Measurements from ENCODE around the gene PHACTR4.
"Not testable (repeated sequence)": the region's sequence is repeated elsewhere in the genome, so short reads cannot be mapped to it uniquely, and the experiment has no call there.

Gene PHACTR4

GRCh38 chr1:28369371-28370238 is at the start of gene PHACTR4:
Gene PHACTR4, plus strand, starts transcription at chr1:28369740. Its CDS starts 37,708 bp downstream, at chr1:28407448.
- DNase-seq (ENCODE audit: low read depth in 2 of 3, low spot score in 2 of 3) = peak; percentile 66 to 75 (median 69)

DNA sequence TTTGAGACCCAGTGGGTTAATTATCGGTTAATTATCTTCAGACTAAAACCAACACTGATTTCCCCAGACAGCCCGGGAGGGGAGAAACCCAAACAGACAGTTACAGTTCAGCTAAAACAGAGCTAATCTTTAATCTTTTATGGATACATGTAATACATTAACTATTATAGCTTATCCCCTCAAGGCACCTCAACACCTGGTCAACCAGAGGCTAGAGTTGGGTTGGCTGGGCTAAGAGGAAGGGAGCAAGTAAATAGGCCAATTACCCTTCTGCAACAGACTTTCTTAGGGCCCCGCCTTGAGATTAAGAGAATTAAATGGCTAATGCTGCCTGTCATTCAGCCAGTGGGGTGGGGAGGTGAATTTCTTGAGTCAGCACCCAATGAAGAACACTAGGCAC is 47.3 kb upstream of the PHACTR4 start:
- no peak for DNase-seq (ENCODE audit: low read depth in 2 of 3, low spot score in 2 of 3)

GRCh38 chr1:28323720-28324119 is 45.8 kb upstream of the PHACTR4 start:
- DNase-seq (ENCODE audit: low read depth in 2 of 3, low spot score in 2 of 3) = no peak

DNA sequence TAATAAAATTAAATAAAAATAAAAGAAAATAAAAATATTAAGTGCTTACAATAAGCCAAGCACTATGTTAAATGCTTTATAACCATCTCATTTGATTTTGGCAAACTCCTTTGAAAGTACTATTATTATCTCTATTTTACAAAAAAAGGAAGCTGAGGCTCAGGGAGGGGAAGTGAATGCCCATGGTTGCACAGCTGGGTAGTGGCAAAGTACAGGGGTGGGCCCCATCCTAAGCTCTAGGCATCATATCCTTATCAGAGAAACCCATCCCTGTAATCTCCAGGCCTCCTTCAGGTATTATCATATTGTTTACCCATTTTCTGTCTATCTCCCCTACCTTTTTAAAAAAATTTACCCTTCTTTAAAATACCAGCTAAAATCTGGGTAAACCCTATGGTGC is 43.0 kb upstream of the PHACTR4 start:
- no peak for DNase-seq (ENCODE audit: low read depth in 2 of 3, low spot score in 2 of 3)

- DNase-seq (ENCODE audit: low read depth in 2 of 3, low spot score in 2 of 3) = no peak
These were observed 42.6 kb upstream of the PHACTR4 start for GRCh38 chr1:28326984-28327383.

- DNase-seq (ENCODE audit: low read depth in 2 of 3, low spot score in 2 of 3) = not testable (repeated sequence)
These were observed 42.1 kb upstream of the PHACTR4 start for GRCh38 chr1:28327431-28327830.

- no peak for DNase-seq (ENCODE audit: low read depth in 2 of 3, low spot score in 2 of 3)
These were observed 41.3 kb upstream of the PHACTR4 start for GRCh38 chr1:28328228-28328648.

DNA sequence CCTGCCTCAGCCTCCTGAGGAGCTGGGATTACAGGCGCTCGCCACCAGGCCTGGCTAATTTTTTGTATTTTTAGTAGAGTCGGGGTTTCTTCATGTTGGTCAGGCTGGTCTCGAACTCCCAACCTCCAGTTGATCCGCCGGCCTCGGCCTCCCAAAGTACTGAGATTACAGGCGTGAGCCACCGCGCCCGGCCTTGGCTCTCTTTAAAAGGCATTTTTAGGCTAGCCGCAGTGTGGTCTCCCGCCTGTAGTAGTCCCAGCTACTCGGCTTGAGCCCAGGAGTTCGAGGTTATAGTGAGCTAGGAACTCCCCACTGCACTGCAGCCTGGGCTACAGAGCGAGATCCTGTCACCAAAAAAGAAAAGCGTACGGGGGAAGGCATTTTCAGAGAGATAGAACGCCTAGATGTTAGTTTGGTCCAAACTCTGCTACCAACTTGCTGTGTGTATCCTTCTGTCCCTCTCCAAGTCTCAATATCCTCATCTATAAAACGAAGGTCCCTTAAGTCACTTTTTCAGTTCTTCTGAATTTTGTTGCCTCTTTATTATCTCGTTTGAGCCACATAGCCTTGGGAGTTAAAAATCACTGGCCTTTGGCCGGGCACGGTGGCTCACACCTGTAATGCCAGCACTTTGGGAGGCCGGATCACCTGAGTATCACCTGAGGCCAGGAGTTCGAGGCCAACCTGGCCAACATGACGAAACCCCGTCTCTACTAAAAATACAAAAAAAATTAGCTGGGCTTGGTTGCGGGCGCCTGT is 40.0 kb upstream of the PHACTR4 start:
- DNase-seq (ENCODE audit: low read depth in 2 of 3, low spot score in 2 of 3) = peak in 2 of 3 experiments; percentile 14 to 24

DNA sequence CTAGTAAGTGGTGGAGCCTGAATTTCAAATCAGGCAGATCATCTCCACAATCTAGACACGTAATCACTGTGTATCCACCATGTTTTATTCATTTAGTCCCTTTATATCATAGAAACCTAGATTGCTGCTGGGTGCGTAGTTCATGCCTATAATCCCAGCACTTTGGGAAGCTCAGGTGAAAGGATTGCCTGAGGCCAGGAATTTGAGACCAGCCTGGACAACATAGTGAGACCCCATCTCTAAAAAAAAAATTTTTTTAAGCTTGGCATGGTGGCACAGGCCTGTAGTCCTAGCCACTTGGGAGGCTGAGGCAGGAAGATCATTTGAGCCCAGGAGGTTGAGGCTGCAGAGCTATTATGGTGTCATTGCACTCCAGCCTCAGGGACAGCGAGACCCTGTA is 30.6 kb upstream of the PHACTR4 start:
- DNase-seq (ENCODE audit: low read depth in 2 of 3, low spot score in 2 of 3) = no peak

- no peak for DNase-seq (ENCODE audit: low read depth in 2 of 3, low spot score in 2 of 3)
These were observed 30.0 kb upstream of the PHACTR4 start for GRCh38 chr1:28339551-28339950.

DNA sequence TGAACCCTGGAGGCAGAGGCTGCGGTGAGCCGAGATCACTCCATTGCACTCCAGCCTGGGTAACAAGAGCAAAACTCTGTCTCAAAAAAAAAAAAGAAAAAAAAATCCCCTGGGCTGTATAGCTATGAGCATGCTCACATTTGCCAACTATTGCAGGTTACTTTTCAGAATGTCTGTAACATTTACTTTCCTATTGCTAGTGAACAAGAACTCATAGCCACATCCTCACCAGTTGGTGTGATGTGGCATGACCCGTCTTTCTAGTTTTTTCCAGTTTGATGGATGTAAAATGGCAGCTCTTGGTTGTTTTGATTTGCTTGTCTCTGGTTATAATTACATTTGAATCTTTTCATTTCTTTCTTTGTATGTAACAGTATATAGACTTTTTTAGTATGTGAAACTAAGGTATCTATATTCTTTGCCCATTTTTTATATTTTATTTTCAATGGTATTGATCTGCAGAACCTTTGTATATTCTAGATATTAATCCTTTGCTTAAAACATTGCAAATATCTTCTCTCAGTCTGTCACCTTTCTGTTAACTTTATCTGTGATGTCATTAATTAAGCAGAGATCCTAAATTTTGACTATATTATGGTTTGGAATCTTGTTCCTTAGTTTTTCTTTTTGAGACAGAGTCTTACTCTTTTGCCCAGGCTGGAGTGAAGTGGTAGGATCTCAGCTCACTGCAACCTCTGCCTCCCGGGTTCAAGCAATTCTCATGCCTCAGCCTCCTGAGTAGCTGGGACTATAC is 29.1 kb upstream of the PHACTR4 start:
- no peak for DNase-seq (ENCODE audit: low read depth in 2 of 3, low spot score in 2 of 3)

DNA sequence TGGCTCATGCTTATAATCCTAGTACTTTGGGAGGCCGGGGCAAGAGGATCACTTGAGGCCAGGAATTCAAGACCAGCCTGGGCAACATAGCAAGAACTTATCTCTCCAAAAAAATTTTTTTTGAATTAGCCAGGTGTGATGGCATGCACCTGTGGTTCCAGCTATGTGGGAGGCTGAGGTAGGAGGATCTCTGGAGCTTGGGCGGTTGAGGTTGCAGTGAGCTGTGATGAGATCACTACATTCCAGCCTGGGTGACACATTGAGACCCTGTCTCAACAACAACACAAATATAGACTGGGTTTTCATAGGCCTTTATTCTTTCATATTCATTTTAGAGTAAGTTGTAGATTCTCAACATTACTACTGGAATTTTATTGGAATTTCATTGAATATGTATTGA is 27.9 kb upstream of the PHACTR4 start:
- no peak for DNase-seq (ENCODE audit: low read depth in 2 of 3, low spot score in 2 of 3)

DNA sequence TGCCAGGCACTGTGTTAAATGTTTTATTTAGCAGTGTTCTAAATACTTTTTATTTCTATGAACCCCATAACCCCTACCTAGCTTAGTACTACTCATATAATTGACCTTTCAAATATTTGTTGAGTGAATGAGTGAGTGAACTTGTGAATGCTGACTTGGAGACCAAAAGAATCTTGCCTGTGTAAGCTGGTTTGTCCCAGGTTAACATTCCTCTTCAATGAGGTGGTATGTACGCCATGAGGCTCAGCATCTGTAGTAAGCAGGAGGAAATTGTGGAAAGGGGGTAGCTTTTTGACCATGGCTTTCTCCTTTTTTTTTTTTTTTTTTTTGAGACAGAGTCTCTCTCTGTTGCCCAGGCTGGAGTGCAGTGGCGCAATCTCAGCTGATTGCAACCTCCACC is 26.1 kb upstream of the PHACTR4 start:
- no peak for DNase-seq (ENCODE audit: low read depth in 2 of 3, low spot score in 2 of 3)

- DNase-seq (ENCODE audit: low read depth in 2 of 3, low spot score in 2 of 3) = not testable (repeated sequence)
These were observed 16.2 kb upstream of the PHACTR4 start for GRCh38 chr1:28353248-28353810.

GRCh38 chr1:28354121-28354520 is 15.4 kb upstream of the PHACTR4 start:
- DNase-seq (ENCODE audit: low read depth in 2 of 3, low spot score in 2 of 3) = no peak

GRCh38 chr1:28358716-28359115 is 10.8 kb upstream of the PHACTR4 start:
- DNase-seq (ENCODE audit: low read depth in 2 of 3, low spot score in 2 of 3) = no peak

GRCh38 chr1:28359592-28360239 is 9.8 kb upstream of the PHACTR4 start:
- peak; percentile 25 to 36 (median 35) for DNase-seq (ENCODE audit: low read depth in 2 of 3, low spot score in 2 of 3)

- no peak for DNase-seq (ENCODE audit: low read depth in 2 of 3, low spot score in 2 of 3)
These were observed 4.7 kb upstream of the PHACTR4 start for GRCh38 chr1:28364888-28365287.

DNA sequence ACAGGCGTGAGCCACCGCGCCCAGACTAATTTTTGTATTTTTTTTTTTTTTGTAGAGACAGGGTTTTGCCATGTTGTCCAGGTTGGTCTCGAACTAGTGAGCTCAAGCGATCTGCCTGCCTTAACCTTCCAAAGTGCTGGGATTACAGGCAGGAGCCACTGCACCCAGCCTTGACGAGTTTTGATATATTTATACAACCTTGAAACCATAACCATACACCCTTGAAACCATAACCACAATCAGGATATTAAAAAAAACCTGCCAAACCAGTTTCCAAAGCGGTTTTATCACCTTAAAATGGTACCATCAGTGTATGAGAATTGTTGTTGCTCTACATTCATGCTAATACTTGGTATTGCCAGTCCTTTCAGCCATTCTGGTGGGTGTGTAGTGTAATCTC is 3.7 kb upstream of the PHACTR4 start:
- no peak for DNase-seq (ENCODE audit: low read depth in 2 of 3, low spot score in 2 of 3)

- not testable (repeated sequence) for DNase-seq (ENCODE audit: low read depth in 2 of 3, low spot score in 2 of 3)
These were observed 932 bp upstream of the PHACTR4 start for GRCh38 chr1:28368608-28369007.

All from activated CD8-positive, alpha-beta memory T cell treated with anti-CD3 and anti-CD28 coated beads for 48 hours (primary cell).